H9 (cell line): ENCODE measurements around the gene SDHC. TPM values are rescaled to one million over a fixed set of nuclear protein-coding genes. Genes with fewer than 3 reads are reported as not detected.

ENCODE experiments used
- DNase-seq: peaks from one replicate; pipeline ENCODE4 v3.0.0-alpha.2; 2017
- H2AFZ ChIP-seq: one replicate; pipeline ENCODE4 v1.6.1; 2013; ENCODE audit warnings: mild to moderate bottlenecking, low read length, control low read depth, moderate library complexity
- H2AK5ac ChIP-seq: 2 replicates; pipeline ENCODE4 v1.6.1; 2013; ENCODE audit warnings: low read length, control low read depth, mixed read lengths; ENCODE audit not compliant: insufficient read length
- H2BK120ac ChIP-seq: one replicate; pipeline ENCODE4 v1.6.1; 2013; ENCODE audit warnings: low read depth, mild to moderate bottlenecking, low read length, control low read depth, inconsistent platforms; ENCODE audit not compliant: poor library complexity, severe bottlenecking
- H2BK12ac ChIP-seq: 2 replicates; pipeline ENCODE4 v1.6.1; 2013; ENCODE audit warnings: low read length, control low read depth, mixed read lengths, low read depth; ENCODE audit not compliant: insufficient read length
- H2BK15ac ChIP-seq: 2 replicates; pipeline ENCODE4 v1.6.1; 2013; ENCODE audit warnings: low read depth, low read length, control low read depth
- H2BK20ac ChIP-seq: one replicate; pipeline ENCODE4 v1.6.1; 2013; ENCODE audit warnings: low read depth, mild to moderate bottlenecking, low read length, control low read depth, inconsistent platforms; ENCODE audit not compliant: poor library complexity, severe bottlenecking
- H2BK5ac ChIP-seq: 2 replicates; pipeline ENCODE4 v1.6.1; 2013; ENCODE audit warnings: low read length, control low read depth, mixed read lengths; ENCODE audit not compliant: insufficient read length
- H3K14ac ChIP-seq: 2 replicates; pipeline ENCODE4 v1.6.1; 2013; ENCODE audit warnings: low read length, control low read depth; ENCODE audit not compliant: insufficient read depth
- H3K18ac ChIP-seq: 2 replicates; pipeline ENCODE4 v1.6.1; 2013; ENCODE audit warnings: low read depth, mild to moderate bottlenecking, mixed read lengths, low read length, control low read depth; ENCODE audit not compliant: insufficient read length
- H3K23ac ChIP-seq: 2 replicates; pipeline ENCODE4 v1.6.1; 2013; ENCODE audit warnings: low read length, control low read depth, mixed read lengths, low read depth; ENCODE audit not compliant: insufficient read length
- H3K23me2 ChIP-seq: 2 replicates; pipeline ENCODE4 v1.6.1; 2013; ENCODE audit warnings: low read depth, mild to moderate bottlenecking, mixed read lengths, low read length, control low read depth; ENCODE audit not compliant: insufficient read length, poor library complexity, severe bottlenecking
- H3K27ac ChIP-seq: 2 replicates; pipeline ENCODE4 v1.5.1; 2013; ENCODE audit warnings: low read length, control low read depth, mixed read lengths, low read depth; ENCODE audit not compliant: insufficient read length
- H3K27me3 ChIP-seq: 2 replicates; pipeline ENCODE4 v1.6.1; 2013; ENCODE audit warnings: low read length, control low read depth, inconsistent platforms; ENCODE audit not compliant: insufficient read depth
- H3K4ac ChIP-seq: 2 replicates; pipeline ENCODE4 v1.6.1; 2013; ENCODE audit warnings: low read depth, mild to moderate bottlenecking, control low read depth, inconsistent platforms, low read length, moderate library complexity
- H3K4me1 ChIP-seq: 2 replicates; pipeline ENCODE4 v1.6.1; 2013; ENCODE audit warnings: low read length, control low read depth, inconsistent platforms; ENCODE audit not compliant: insufficient read depth
- H3K4me2 ChIP-seq: 2 replicates; pipeline ENCODE4 v1.6.1; 2013; ENCODE audit warnings: low read length, control low read depth, mixed read lengths; ENCODE audit not compliant: insufficient read length, insufficient read depth
- H3K56ac ChIP-seq: 2 replicates; pipeline ENCODE4 v1.6.1; 2013; ENCODE audit warnings: low read depth, mild to moderate bottlenecking, mixed read lengths, low read length, control low read depth; ENCODE audit not compliant: insufficient read length
- H3K79me1 ChIP-seq: 2 replicates; pipeline ENCODE4 v1.6.1; 2013; ENCODE audit warnings: low read depth, mild to moderate bottlenecking, moderate library complexity, low read length, control low read depth, inconsistent platforms; ENCODE audit not compliant: insufficient read depth, poor library complexity, severe bottlenecking
- H3K79me2 ChIP-seq: 2 replicates; pipeline ENCODE4 v1.6.1; 2013; ENCODE audit warnings: low read length, control low read depth, inconsistent platforms; ENCODE audit not compliant: insufficient read depth
- H3K9ac ChIP-seq: 2 replicates; pipeline ENCODE4 v1.6.1; 2013; ENCODE audit warnings: low read length, control low read depth, mixed read lengths; ENCODE audit not compliant: insufficient read length; ENCODE audit errors: extremely low read depth
- H3K9me3 ChIP-seq: one replicate; pipeline ENCODE4 v1.6.1; 2013; ENCODE audit warnings: low read depth, low read length, inconsistent platforms; ENCODE audit not compliant: control insufficient read depth
- H3T11ph ChIP-seq: one replicate; pipeline ENCODE4 v1.6.1; 2013; ENCODE audit warnings: mild to moderate bottlenecking, low read length, control low read depth, inconsistent platforms
- H4K20me1 ChIP-seq: one replicate; pipeline ENCODE4 v1.6.1; 2013; ENCODE audit not compliant: control insufficient read depth, insufficient read length, insufficient read depth
- H4K5ac ChIP-seq: 2 replicates; pipeline ENCODE4 v1.6.1; 2013; ENCODE audit warnings: low read depth, mild to moderate bottlenecking, mixed read lengths, low read length, control low read depth; ENCODE audit not compliant: insufficient read length
- H4K8ac ChIP-seq: replicated peaks from 2 replicates; pipeline ENCODE4 v1.6.1; 2013; ENCODE audit warnings: low read length, control low read depth, mixed read lengths, low read depth; ENCODE audit not compliant: insufficient read length
- H4K91ac ChIP-seq: 2 replicates; pipeline ENCODE4 v1.6.1; 2013; ENCODE audit warnings: low read depth, mild to moderate bottlenecking, moderate library complexity, mixed read lengths, low read length, control low read depth; ENCODE audit not compliant: insufficient read length
- H3K27ac Mint-ChIP-seq, 3 experiments: 2 replicates in 2 of 3; 3 replicates in 1 of 3; pipeline ENCODE4 v1.8.0; 2020 to 2021; ENCODE audit warnings: mixed read lengths in 3 of 3, mild to moderate bottlenecking in 1 of 3, moderate library complexity in 1 of 3
- H3K27me3 Mint-ChIP-seq: 2 replicates; pipeline ENCODE4 v1.8.0; 2021; ENCODE audit warnings: low read depth, mild to moderate bottlenecking, moderate library complexity, mixed read lengths
- H3K36me3 Mint-ChIP-seq, 3 experiments: 2 replicates in 2 of 3; 3 replicates in 1 of 3; pipeline ENCODE4 v1.8.0; 2020 to 2021; ENCODE audit warnings: low read depth in 3 of 3, mixed read lengths in 3 of 3; ENCODE audit not compliant: insufficient read depth in 1 of 3
- H3K4me1 Mint-ChIP-seq, 2 experiments: 2 replicates each; pipeline ENCODE4 v1.8.0; 2020; ENCODE audit warnings: mixed read lengths in 2 of 2
- H3K4me3 Mint-ChIP-seq, 2 experiments: 2 replicates in 1 of 2; 3 replicates in 1 of 2; pipeline ENCODE4 v1.8.0; 2020 to 2021; ENCODE audit warnings: mild to moderate bottlenecking in 2 of 2, mixed read lengths in 2 of 2, moderate library complexity in 1 of 2
- H3K9me3 Mint-ChIP-seq, 2 experiments: 2 replicates in 1 of 2; 3 replicates in 1 of 2; pipeline ENCODE4 v1.8.0; 2020; ENCODE audit warnings: mild to moderate bottlenecking in 2 of 2, mixed read lengths in 2 of 2, moderate library complexity in 1 of 2
- CTCF ChIP-seq: fragments of 200-600 bp; sonication (generic); conservative IDR thresholded peaks from 3 replicates; pipeline ENCODE4 v1.8.0; 2021; ENCODE audit warnings: antibody characterized with exemption, mild to moderate bottlenecking
- WGBS: extraction: QIAGEN DNeasy Blood & Tissue Kit; methylation state at CpG from one replicate; pipeline ENCODE4 v1.1.7; 2013; ENCODE audit warnings: missing lambda C conversion rate, low lambda C conversion rate, mixed read lengths; ENCODE audit not compliant: insufficient read length; ENCODE audit errors: extremely low coverage; 5-methylcytosine and 5-hydroxymethylcytosine counted together
- total RNA-seq: library from RNA; stranded (reverse); gene quantifications from 2 replicates; pipeline ENCODE4 v1.2.1, GENCODE V29; 2021

The SDHC gene
- total RNA-seq, 1 experiment from 2014 or later, result 198 TPM

- Mint-ChIP-seq H3K27me3 (no peaks in the 10 kb centered on the region), H3K9me3 (no peaks in the 10 kb centered on the region), H3K36me3 (peaks cover 2 to 22% (median 4%) of the 10 kb centered on the region in 3 experiments; a peak in 3 of 7 replicates), H3K4me1 (no peaks in the 10 kb centered on the region), H3K27ac (no peak overlapping the region), H3K4me3 (no peak overlapping the region)
- no peak overlapping the region for H2AFZ ChIP-seq
- no peak overlapping the region for H2AK5ac ChIP-seq
- no peaks in the 10 kb centered on the region for H4K20me1 ChIP-seq
- no peak overlapping the region for H2BK12ac ChIP-seq
- no peak overlapping the region for H2BK120ac ChIP-seq
- H3K4me1 ChIP-seq, result no peaks in the 10 kb centered on the region
- TF ChIP-seq CTCF, result no peak
- no peak overlapping the region for H4K5ac ChIP-seq
- no peak overlapping the region for H3K4ac ChIP-seq
- no peaks in the 10 kb centered on the region for H3K79me1 ChIP-seq
- H3K23ac ChIP-seq, result no peak overlapping the region
- H3K56ac ChIP-seq, result no peak overlapping the region
- H2BK20ac ChIP-seq, result no peak overlapping the region
- no peak overlapping the region for H2BK15ac ChIP-seq
- no peaks in the 10 kb centered on the region for H3K23me2 ChIP-seq
- WGBS, result no CpG with 5 or more reads among the region's 8 CpGs
- no peak overlapping the region for H3K18ac ChIP-seq
- no peak overlapping the region for H3K9ac ChIP-seq
- no peak overlapping the region for H3K27ac ChIP-seq
- no peaks in the 10 kb centered on the region for H3K27me3 ChIP-seq
- no peak overlapping the region for H4K8ac ChIP-seq
- DNase-seq, result no peak
- no peaks in the 10 kb centered on the region for H3K79me2 ChIP-seq
- no peak overlapping the region for H3K4me2 ChIP-seq
- H3K14ac ChIP-seq, result no peak overlapping the region
- H4K91ac ChIP-seq, result no peak overlapping the region
- no peaks in the 10 kb centered on the region for H3K9me3 ChIP-seq
- no peak overlapping the region for H2BK5ac ChIP-seq
- H3T11ph ChIP-seq, result no peak overlapping the region
Measured at GRCh38 chr1:161357073-161357472, 42.9 kb downstream of the SDHC start.
